ENCODE results near the gene SEMA6C.

DNA sequence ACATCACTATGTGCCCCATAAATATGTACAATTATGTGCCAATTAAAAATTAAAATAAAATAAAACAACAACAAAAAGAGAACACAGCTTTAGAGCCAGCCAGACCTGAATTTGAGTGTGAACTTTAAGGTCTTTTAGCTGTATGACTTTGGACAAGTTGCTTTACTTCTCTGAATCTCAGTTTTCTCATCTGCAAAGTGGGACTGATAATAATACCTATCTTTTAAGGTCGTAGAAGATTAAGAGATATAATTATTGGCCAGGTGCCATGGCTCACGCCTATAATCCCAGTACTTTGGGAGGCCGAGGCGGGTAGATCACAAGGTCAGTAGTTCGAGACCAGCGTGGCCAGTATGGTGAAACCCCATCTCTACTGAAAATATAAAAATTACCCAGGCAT, 46.9 kb upstream of the SEMA6C start:
- TF ChIP-seq, protein P1, sequence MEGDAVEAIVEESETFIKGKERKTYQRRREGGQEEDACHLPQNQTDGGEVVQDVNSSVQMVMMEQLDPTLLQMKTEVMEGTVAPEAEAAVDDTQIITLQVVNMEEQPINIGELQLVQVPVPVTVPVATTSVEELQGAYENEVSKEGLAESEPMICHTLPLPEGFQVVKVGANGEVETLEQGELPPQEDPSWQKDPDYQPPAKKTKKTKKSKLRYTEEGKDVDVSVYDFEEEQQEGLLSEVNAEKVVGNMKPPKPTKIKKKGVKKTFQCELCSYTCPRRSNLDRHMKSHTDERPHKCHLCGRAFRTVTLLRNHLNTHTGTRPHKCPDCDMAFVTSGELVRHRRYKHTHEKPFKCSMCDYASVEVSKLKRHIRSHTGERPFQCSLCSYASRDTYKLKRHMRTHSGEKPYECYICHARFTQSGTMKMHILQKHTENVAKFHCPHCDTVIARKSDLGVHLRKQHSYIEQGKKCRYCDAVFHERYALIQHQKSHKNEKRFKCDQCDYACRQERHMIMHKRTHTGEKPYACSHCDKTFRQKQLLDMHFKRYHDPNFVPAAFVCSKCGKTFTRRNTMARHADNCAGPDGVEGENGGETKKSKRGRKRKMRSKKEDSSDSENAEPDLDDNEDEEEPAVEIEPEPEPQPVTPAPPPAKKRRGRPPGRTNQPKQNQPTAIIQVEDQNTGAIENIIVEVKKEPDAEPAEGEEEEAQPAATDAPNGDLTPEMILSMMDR (IDR thresholded peaks at IDR 0.05; ENCODE audit: low read depth, low read length): no peak
- TF ChIP-seq POLR2A (IDR thresholded peaks at IDR 0.05; ENCODE audit: extremely low read depth, insufficient read length): no peak
